Right renal cortex interstitium (tissue), 3 donors: ENCODE data around the gene ECI2. TPM values are rescaled to one million over a fixed set of nuclear protein-coding genes. Genes with fewer than 3 reads are reported as not detected.
"Not testable (repeated sequence)": the region's sequence is repeated elsewhere in the genome, so short reads cannot be mapped to it uniquely, and the experiment has no call there.

Experiments
- DNase-seq, 3 donors: peaks; one replicate each; pipeline ENCODE4 v3.0.0-alpha.2; 2013; ENCODE audit warnings: low read depth in 3 of 3, low spot score in 2 of 3
- polyA plus RNA-seq, 3 donors: library from polyadenylated mRNA; unstranded; fragments of 120-200 nt; gene quantifications; one replicate each; pipeline ENCODE4 v1.2.1, GENCODE V29; 2013; ENCODE audit not compliant: insufficient read length in 3 of 3

The ECI2 gene
- polyA plus RNA-seq, 3 donors, result 107 to 123 (median 117) TPM

DNA sequence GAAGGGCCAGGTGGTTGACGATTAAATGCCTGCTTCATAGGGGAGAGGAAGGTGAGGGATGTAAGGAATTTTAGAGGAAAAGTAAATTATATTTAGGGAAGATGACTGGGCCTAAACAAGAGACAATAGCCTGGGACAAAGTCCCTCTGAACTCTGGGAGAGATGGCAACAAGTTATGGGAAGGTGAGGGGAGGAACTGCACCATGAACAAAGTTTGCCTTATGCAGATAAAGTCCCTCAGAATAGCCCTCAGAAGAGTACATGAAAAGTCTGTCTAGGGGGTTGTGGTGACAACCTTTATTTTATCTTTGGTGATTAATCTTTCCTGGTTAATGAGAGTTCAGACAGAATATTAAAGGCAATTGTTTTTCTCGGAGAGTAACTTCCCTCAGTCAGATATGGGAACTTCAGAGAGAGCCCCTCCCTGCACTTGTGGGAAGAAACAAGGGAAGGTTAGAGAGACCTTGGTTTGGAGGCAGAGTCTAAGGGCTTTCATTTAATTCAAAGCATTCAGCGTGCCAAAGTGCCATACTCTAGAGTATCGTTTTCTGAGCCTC lies 29.3 kb downstream of the ECI2 start:
- no peak for DNase-seq

DNA sequence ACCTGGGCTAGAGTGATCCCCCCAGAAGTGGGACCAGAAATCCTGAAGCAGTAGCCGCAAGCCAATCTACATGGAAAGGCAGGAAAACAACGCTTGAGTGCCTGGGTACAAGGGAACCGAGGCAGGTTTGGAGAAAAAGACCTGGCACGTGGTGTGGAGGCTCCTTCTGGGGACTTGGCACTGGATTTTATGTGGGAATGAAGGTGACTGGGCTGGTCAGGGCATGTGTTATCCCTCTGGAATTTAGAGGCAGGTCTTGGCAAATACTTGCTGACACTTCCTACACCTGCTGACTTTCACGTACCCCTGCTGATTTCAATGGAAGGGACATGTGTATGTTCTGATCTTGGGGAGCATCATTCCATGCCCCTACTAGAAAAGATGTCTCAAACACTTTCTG lies 31.4 kb downstream of the ECI2 start:
- no peak for DNase-seq

DNA sequence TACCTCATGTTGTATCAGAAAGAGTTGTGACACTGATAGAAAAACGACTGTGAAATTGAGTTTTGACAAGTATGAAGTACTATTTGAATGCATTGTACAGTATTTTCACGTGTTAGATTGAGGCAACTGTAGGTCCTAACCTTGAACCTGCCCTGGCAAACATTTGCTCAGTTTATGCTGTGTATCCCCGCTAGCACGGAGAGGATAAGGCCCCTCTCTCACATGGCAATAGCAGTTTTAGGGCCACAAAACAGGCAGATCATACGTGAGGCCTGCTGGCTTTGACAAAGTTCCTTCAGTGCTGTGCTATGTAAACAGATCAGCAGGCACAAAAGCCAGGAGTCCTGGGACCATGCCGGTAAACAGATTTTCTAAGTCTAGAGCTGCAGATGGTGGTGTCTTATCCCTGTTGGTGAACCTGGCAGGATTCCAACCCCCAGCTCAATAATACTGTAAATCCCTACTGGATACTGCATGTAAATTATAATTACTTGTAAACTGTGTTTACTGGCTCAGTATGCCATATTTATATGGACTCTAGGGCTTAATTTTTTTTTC lies 32.6 kb downstream of the ECI2 start:
- DNase-seq, result no peak

DNA sequence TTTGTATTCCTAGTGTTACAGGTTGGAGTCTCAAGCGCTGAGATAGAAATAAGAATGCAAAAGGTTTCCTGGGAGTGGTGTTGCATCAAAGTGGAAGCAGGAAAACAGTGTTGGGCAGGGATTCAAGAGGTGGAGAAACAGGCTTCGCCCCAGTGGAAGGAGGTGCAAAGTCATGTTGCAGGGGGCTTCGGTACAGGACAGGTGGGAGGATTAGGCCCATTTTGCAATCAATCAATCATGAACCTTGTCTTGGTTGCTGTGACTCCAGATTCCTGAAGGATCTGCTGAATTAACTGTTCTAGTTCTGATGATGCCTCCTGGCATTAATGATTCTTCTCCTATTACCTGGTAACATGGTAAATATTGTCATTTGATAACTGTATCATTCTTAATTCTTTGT lies 34.1 kb downstream of the ECI2 start:
- DNase-seq, result no peak

DNA sequence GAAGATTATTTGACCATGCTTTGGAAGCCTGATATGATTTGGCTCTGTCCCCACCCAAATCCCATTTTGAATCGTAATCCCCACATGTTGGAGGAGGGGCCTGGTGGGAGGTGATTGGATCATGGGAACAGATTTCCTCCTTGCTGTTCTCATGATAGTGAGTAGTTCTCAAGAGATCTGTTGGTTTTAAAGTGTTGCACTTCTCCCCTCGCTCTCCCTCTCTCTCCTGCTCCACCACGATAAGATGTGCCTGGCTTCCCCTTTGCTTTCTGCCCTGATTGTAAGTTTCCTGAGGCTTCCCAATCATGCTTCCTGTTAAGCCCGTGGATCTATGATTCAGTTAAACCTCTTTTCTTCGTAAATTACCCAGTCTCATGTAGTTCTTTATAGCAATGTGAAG lies 34.7 kb downstream of the ECI2 start:
- no peak for DNase-seq

DNA sequence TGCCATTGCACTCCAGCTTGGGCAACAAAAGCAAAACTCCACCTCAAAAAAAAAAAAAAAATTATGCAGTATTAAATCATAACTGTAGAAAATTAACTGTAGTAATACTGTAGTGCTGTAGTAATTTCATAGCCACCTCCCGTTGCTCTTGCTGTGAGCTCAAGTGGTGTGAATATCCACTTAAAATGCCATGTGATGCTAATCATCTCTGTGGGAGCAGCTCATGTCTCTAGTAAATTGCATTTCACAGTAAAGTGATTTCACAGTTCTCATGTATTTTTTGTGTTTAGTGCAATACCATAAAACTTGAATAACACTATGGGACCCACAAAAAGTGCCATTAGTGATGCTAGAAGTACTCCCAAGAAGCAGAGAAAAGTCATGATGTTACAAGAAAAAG lies 42.1 kb downstream of the ECI2 start:
- no peak for DNase-seq

DNA sequence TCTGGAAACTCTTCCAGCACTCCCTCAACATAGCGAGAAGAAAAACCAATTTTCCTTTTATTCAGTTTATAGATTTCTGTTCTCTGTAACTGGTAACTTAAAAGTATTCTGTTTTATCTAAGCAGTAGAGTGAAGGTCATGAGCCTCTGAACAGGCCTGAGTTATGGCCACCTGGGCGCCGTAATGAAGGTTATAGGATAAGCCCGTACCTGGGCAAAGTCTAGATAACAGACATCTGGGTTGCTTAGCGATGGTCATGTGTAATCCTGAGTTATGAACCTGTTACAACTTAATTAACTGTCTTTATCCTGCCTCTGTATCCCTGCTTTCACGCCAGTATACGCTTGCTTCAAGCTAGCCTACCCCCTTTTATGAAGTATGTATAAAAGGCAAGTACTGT lies 43.4 kb downstream of the ECI2 start:
- no peak for DNase-seq

DNA sequence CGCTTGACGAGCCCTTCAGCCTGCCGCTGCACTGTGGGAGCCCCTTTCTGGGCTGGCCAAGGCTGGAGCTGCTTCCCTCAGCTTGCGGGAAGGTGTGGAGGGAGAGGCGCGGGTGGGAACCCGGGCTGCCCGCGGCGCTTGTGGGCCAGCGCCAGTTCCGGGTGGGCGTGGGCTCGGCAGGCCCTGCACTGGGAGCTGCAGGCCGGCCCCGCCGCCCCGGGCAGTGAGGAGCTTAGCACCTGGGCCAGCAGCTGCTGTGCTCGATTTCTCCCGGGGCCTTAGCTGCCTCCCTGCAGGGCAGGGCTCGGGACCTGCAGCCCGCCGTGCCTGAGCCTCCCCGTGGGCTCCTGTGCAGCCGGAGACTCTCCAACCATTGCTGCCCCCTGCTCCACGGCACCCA lies 45.3 kb downstream of the ECI2 start:
- DNase-seq, result not testable (repeated sequence)

DNA sequence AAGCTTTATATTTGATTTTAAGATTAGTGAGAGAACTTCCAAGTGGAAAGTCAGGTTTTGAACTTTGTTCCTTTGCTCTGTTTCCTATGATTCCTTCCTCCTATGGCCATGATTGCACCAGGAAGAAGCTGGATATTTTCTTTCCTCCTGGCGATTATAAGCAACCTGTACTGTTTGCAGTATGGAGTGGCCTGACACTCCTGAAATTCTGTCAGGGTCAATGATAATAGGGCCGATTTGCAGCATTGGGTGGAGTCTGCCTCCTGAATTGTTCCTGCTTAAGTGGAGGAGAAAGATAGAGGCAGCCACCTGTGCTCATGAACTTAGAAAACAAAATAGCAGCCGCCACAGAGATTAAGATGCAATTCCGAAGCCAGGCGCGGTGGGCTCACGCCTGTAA lies 46.7 kb downstream of the ECI2 start:
- no peak for DNase-seq

DNA sequence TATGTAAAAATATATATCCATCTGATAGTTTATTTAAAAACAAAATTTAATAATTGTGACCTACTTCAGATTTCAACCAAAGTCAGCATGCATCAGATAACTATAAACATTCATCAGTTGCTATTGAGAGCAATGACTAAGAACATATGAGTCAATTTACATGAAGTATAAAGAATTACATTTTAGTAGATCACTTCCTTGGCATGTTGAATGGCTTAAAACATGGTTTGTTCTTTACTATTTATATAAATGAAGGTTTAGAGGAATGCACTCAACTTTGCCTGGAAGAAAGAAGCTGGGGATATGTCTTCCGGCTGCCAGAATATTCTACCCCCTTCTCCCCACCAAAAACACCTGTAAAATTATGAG lies 50.1 kb downstream of the ECI2 start:
- no peak for DNase-seq

DNA sequence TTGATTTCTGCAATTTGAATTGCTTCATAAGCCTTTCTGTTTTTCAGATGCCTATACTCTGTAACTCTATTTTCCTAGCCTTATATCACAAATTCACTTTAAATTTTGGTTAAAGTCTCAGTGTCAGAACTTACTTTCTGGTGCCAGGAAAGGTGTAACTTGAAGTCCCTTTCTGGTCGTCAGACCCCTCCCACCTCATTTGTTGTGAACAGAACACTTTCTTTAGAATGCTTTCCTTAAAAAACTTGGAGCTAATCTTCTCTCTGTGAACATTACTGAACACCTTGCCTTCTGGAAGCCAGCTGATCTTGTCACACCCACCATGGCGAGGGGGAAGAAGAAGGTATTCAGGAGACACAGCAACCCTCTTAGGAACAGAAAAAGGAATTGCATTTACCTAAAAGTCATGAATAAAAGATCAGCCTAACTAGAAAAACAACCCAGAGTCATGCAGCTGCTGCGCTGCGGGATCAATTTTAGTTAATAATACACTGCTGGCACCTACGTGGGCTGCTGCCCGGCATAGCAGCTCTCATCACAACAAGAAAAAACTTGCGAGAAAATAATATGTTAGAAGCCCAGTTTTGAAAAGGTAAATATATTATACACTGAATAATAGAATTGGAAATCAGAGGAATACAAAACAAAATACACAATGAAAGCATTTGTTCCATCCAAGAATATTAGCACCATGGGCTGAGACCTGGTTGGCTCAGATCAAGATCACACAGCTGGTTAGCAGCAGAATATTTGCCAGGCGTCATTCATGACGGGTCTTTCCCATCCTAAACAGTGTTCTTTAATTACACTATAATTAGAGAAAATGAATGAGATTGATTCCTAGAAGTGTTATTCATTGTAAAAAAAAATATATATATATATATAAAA lies 50.7 kb downstream of the ECI2 start:
- DNase-seq, result no peak

DNA sequence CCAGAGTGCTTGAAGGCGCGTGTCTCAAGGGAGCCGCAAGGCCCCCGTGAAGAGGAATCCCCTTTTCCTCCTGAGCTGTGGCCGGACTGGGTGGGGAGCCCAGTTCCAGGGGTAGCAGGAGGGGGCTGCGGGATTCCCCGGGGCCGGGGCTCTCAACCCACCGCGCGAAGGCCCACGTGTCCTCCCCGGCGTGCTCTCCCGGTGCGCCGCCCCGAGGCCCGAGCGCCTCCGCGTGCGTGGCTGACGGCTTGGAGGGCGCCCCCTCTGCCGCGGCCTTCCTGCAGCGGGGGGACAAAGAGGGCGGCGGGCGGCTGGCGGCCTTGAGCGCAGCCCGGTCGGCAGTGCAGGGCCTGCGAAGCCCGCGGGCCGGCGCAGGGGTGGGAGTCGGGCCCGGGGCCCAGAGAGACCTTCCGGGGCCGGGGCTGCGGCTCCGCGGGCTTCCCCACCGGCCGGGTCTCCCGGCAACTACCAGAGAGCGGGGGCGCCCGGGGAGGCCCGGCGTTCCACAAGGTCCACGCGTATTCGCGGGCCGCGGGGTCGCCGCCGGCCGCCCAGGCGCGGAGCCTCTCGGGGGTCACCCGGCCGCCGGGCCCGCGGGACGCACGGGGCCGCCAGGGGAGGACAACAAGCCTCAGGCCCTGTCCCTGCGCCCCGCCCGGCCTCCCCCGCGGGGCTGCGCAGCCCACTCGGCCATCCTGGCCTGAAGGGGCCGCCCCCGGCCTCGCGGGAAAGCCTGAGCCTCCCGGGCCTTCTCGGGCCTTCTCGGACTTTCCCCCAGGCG lies 56.5 kb downstream of the ECI2 start, which contains the start of gene FAM217A:
FAM217A (minus strand) TSS at position 447 of the 781 bp plus-strand sequence. CDS start 1,723 bp downstream, outside the sequence.
- DNase-seq, result no peak

DNA sequence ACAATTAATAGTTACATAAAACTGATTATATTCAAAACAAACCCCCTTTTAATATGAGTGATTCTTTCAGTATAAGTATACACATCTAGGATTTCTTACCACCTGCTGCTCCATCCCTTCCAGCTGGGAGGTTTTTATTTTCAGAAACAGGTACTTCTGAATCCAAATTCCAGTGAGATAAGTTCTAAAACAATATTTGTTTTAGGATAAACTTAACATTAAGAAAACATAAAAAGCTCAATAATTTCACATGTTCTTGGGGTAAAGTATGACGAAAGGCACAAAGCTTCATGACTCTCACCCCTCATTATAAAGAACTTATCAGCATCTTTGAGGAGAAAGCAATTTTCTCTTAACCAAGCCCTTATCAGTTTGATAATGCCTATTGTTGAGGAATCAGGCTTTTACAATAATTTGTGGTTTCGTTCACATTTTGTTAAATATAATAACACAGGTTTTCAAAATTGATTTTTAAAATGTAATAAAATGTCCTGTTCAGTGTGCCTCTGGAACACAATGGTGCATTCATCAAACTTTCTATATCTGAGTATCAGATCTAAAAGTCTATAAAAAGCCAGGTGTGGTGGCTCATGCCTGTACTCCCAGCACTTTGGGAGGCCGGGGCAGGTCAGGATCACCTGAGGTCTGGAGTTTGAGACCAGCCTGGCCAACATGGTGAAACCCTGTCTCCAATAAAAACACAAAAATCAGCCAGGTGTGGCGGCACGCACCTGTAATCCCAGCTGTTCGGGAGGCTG lies 60.7 kb downstream of the ECI2 start:
- no peak for DNase-seq

DNA sequence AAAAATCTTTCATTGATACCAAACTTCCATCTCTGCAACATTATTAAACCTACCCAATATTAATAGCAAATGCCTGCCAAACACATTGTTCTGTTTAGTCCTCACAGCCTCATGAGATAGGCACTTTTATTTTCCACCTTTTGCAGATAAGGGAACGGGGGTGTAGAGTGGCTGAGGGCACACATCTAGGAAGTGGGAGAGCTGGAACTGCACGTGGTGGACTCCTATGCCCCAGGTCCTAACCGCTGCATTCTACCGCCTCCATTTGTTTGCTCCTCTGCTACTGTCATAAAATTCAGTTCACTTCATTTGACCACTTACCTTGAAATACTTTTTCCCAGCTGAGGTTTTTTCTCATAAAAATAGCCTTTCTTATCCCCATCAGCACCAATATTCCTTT lies 64.0 kb downstream of the ECI2 start:
- no peak for DNase-seq

DNA sequence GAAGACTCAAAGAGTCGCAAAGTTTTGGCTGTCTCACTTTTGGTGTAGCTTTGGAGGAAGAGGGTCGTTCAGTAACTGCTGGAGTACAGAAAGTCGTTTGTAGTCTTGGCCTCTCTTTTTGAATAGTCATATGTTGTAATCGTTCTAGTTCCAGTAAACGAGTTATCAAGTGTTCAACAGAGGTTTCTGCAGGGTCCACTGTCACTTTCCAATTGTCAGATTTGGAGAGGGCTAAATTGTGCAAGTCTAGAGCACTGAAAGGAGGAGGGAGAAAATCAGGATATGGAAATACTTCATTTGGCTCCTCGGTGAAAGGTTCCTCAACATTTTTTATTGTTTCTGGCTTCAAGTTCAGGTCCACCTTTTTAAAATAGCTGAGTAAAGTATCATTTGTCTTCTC lies 66.2 kb downstream of the ECI2 start:
- DNase-seq, result no peak

DNA sequence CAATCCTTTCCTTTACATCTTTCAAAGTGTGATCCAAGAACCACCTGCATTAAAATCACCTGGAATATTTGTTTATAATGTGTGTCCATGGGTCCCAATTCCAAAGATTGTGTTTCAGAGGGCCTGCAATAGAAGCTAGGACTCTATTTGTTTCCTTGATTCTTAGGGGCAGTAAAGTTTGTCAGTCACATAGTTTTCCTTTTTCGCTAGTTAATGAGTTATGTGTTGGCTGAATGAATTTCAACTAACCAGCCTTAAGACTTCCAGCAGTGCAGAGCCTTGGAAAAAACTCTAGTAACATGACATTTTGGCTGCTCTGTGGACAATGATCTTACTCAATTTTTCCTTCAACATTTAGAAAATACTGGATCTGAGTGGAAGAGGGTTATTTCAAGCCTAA lies 67.7 kb downstream of the ECI2 start:
- no peak for DNase-seq

DNA sequence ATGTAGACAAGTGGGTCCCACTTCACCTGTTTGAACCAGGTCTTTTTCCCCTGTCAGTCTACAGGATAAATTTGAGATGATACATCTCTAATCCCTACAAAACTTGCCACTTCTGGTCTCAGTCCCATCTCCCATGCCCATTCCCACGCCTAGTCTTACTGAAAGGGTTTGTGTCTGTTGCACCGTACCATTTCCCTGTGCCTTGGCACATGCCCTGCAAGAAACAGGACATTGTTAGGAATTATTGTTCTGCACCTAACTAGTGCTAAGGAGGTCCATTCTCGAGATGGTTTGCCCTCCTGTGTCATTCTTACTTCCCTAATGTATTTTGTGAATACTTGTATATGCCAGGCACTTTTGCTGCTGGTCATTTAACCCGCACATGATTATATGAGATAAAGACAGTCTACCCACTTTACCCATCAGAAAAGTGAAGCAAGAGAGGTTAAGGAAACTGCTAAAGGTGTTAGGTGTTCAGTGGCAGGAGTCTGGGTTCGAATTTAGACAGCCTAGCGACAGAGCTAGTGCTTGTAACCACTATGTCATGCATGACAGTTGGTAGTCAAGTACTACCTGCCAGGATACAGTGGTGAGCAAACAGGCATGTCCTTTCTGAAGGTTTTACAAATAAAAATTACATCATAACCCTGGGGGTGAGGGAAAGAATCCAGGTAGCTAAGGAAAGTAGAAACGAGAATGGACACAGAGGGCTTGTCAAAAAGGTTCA lies 69.2 kb downstream of the ECI2 start:
- DNase-seq, result no peak
